Nephron (organoid): Measurements from ENCODE around the gene MSH4.
A peak's percentile ranks its signal among the peaks of the same experiment; 100 is the strongest.
"Not testable (repeated sequence)": the region's sequence is repeated elsewhere in the genome, so short reads cannot be mapped to it uniquely, and the experiment has no call there.

Experiments
- H3K27ac Mint-ChIP-seq, 3 experiments: 2 replicates each; pipeline ENCODE4 v1.8.0; 2020; ENCODE audit warnings: mixed read lengths in 3 of 3, mild to moderate bottlenecking in 2 of 3, moderate library complexity in 1 of 3
- H3K27me3 Mint-ChIP-seq: 2 replicates; pipeline ENCODE4 v1.8.0; 2021; ENCODE audit warnings: low read depth, mild to moderate bottlenecking, moderate library complexity, mixed read lengths
- H3K36me3 Mint-ChIP-seq: 2 replicates; pipeline ENCODE4 v1.8.0; 2020; ENCODE audit warnings: low read depth, mixed read lengths
- H3K4me1 Mint-ChIP-seq: 2 replicates; pipeline ENCODE4 v1.8.0; 2020; ENCODE audit warnings: mixed read lengths
- H3K4me3 Mint-ChIP-seq, 3 experiments: 2 replicates each; pipeline ENCODE4 v1.8.0; 2020; ENCODE audit warnings: mild to moderate bottlenecking in 3 of 3, mixed read lengths in 3 of 3, moderate library complexity in 2 of 3
- H3K9me3 Mint-ChIP-seq: 2 replicates; pipeline ENCODE4 v1.8.0; 2020; ENCODE audit warnings: mixed read lengths
- CTCF ChIP-seq, 3 experiments: fragments of 200-600 bp; sonication (generic); IDR thresholded peaks; one replicate each; pipeline ENCODE4 v1.5.0; 2021; ENCODE audit warnings: antibody characterized with exemption in 3 of 3; ENCODE audit not compliant: unreplicated experiment in 3 of 3

MSH4 gene

DNA sequence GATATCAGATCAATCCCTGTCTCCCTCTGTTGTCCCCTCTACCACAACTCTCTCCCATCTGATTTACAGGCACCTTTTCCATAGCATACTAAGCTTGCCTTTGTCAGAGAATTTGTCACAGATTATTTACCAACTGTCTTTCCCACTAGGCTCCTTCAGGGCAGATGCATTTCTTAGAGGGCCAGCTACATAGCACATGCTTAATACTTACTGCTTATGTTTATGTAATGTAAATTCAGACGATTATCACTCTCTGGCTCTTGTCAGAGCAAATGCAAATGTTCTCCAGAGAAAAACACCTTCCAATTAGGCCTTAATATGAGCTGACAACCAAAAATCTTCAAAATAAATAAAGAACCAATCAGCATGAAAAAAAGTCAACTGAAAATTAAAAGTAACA is 25.9 kb upstream of the MSH4 start:
- H3K9me3 Mint-ChIP-seq, result no peaks in the 10 kb centered on the region
- no peaks in the 10 kb centered on the region for H3K36me3 Mint-ChIP-seq
- H3K4me3 Mint-ChIP-seq, result no peak overlapping the region
- H3K27ac Mint-ChIP-seq, result no peak overlapping the region
- H3K4me1 Mint-ChIP-seq, result no peaks in the 10 kb centered on the region
- H3K27me3 Mint-ChIP-seq, result no peaks in the 10 kb centered on the region
- TF ChIP-seq CTCF (IDR thresholded peaks at IDR 0.05; ENCODE audit: unreplicated experiment in 3 of 3), result no peak

- no peak overlapping the region for H3K4me3 Mint-ChIP-seq
- H3K27ac Mint-ChIP-seq, result no peak overlapping the region
- no peaks in the 10 kb centered on the region for H3K36me3 Mint-ChIP-seq
- H3K9me3 Mint-ChIP-seq, result peaks cover 2% of the 10 kb centered on the region
- TF ChIP-seq CTCF (IDR thresholded peaks at IDR 0.05; ENCODE audit: unreplicated experiment in 3 of 3), result no peak
- H3K4me1 Mint-ChIP-seq, result no peaks in the 10 kb centered on the region
- no peaks in the 10 kb centered on the region for H3K27me3 Mint-ChIP-seq
Measured at GRCh38 chr1:75771978-75772377, 24.7 kb upstream of the MSH4 start.

DNA sequence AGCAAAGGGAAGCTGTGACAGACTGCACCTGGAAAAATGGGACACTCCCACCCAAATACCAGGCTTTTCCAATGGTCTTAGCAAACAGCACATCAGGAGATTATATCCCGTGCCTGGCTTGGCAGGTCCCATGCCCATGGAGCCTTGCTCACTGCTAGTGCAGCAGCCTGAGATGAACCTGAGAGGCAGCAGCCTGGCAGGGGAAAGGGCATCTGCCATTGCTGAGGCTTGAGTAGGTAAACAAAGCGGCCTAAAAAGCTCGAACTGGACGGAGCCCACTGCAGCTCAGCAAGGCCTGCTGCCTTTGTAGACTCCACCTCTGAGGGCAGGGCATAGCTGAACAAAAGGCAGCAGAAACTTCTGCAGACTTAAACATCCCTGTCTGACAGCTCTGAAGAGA is 18.9 kb upstream of the MSH4 start:
- H3K9me3 Mint-ChIP-seq, result peaks cover 25% of the 10 kb centered on the region
- H3K27ac Mint-ChIP-seq, H3K4me1 Mint-ChIP-seq, H3K4me3 Mint-ChIP-seq, H3K27me3 Mint-ChIP-seq, H3K36me3 Mint-ChIP-seq: not testable (repeated sequence)

GRCh38 chr1:75778694-75779093 is 18.0 kb upstream of the MSH4 start:
- not testable (repeated sequence) for H3K36me3 Mint-ChIP-seq, H3K4me1 Mint-ChIP-seq, H3K27ac Mint-ChIP-seq, H3K27me3 Mint-ChIP-seq, H3K4me3 Mint-ChIP-seq
- peaks cover 25% of the 10 kb centered on the region for H3K9me3 Mint-ChIP-seq

GRCh38 chr1:75780183-75780582 is 16.5 kb upstream of the MSH4 start:
- H3K36me3 Mint-ChIP-seq, H3K4me1 Mint-ChIP-seq, H3K27me3 Mint-ChIP-seq, H3K4me3 Mint-ChIP-seq, H3K27ac Mint-ChIP-seq: not testable (repeated sequence)
- H3K9me3 Mint-ChIP-seq, result peaks cover 25% of the 10 kb centered on the region

- Mint-ChIP-seq H3K27ac (peak overlapping the region in 1 of 3 experiments; percentile 43), H3K9me3 (peaks cover 14% of the 10 kb centered on the region), H3K4me3 (peak overlapping the region; percentile 61 to 79 (median 75)), H3K4me1 (peaks cover 31% of the 10 kb centered on the region)
- H3K27me3 Mint-ChIP-seq, H3K36me3 Mint-ChIP-seq: not testable (repeated sequence)
Measured at GRCh38 chr1:75783920-75784319, 12.8 kb upstream of the MSH4 start.

DNA sequence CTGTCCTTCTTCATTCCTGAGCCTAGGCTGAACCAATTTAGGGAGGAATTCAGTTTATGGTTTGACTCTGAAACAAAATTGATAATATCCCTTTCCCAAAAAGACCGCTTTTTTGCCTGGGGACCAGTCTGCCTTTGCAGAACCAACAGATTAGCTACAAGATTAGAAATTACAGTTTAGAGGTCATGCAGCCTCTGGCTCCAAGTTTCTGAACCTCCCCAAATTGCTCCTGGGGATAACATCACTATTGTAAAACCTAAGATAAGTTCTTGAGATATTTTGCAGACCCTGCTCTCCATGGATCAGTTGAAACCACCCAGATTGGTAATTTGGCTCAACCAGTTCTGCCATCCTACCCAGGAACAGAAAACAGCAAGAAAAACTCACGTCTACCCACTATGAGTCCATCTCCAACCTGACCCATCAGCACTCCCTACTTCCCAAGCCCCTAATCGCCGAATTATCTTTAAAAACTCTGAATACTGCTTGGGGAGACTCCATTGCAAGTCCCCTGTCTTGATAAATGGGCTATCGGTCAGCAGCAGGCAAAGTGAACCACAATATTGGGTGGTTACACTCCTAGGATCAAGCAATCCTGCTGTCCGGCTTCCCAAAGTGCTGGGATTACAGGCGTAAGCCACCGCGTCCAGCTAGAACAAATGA is 11.2 kb upstream of the MSH4 start:
- peak overlapping the region; percentile 97 to 99 (median 99) for H3K4me3 Mint-ChIP-seq
- peak overlapping the region; percentile 96 to 98 (median 97) for H3K27ac Mint-ChIP-seq
- peaks cover 6% of the 10 kb centered on the region for H3K9me3 Mint-ChIP-seq
- H3K36me3 Mint-ChIP-seq, result peaks cover 17% of the 10 kb centered on the region
- TF ChIP-seq CTCF (IDR thresholded peaks at IDR 0.05; ENCODE audit: unreplicated experiment in 3 of 3), result no peak
- peaks cover 45% of the 10 kb centered on the region for H3K4me1 Mint-ChIP-seq
- H3K27me3 Mint-ChIP-seq, result no peaks in the 10 kb centered on the region

DNA sequence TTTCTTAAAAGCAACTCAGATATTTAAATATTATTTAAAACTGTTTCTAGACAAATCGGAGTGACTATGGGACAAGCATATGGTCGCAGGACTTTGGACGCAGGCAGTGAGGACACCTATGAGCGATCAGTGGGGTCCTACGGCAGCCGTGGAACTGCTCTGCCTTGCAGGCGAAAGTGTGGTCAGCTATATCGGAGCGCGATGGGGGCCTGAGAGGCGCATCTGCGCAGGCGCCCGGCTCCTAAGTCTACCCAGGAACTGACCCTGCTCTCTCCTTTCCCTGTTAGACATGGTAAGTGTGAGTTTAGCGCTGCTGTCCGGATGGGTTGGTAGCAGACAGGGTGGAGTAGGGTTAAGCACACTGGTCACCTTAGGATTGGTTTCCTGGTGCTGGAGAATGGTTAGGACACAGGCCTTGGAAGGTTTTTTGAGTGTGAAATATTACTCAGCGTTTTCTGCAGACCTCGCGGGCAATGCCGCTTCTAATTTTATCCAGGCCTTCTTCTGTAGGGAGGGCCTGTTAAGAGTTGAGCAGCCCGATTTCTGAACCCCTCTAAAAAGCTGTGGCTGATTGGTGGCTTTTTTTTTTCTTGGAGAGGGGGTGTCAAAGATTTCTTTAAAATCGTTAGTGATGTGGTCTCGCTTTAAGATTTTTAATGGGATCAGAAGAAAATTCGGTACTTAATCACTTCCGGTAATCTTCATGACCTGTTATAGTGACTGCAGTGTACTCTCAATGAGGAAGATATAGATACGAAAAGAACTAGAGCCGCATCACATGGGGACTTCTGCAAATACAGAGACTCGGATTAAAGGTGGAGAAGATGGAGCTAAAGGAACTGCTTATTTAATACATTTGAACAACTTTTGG is 10.5 kb upstream of the MSH4 start, which contains the start of gene RABGGTB:
Gene RABGGTB (plus strand): TSS at position 274 of the 871 bp plus-strand sequence. CDS start 16 bp downstream, at position 290.
- H3K4me1 Mint-ChIP-seq, result peaks cover 52% of the 10 kb centered on the region
- H3K4me3 Mint-ChIP-seq, result peak within 1 kb of the TSS; percentile 97 to 99 (median 99)
- H3K27ac Mint-ChIP-seq, result peak within 1 kb of the TSS; percentile 96 to 98 (median 97)
- peaks cover 3% of the 10 kb centered on the region for H3K9me3 Mint-ChIP-seq
- H3K27me3 Mint-ChIP-seq, result no peaks in the 10 kb centered on the region
- H3K36me3 Mint-ChIP-seq, result peaks cover 23% of the 10 kb centered on the region
- TF ChIP-seq CTCF (IDR thresholded peaks at IDR 0.05; ENCODE audit: unreplicated experiment in 3 of 3), result no peak
